Keratinocyte (primary cell): ENCODE data around the gene SCN1B. TPM values are rescaled to one million over a fixed set of nuclear protein-coding genes. Genes with fewer than 3 reads are reported as not detected.

Experiments
- DNase-seq: peaks from one replicate; pipeline ENCODE4 v3.0.0-alpha.2; 2011; ENCODE audit warnings: low read depth, missing footprints, low spot score
- FAIRE-seq: peaks from 2 replicates; lab custom pipeline; 2011; peaks lifted over from hg19 to GRCh38; lab: Jason Lieb, UNC
- H2AFZ ChIP-seq: 2 replicates; pipeline ENCODE4 v1.6.0; 2012; ENCODE audit warnings: low read length, control low read depth, inconsistent platforms; ENCODE audit not compliant: control insufficient read depth
- H3K27ac ChIP-seq: 2 replicates; pipeline ENCODE4 v1.5.1; 2011; ENCODE audit warnings: low read length; ENCODE audit not compliant: control insufficient read depth, insufficient read depth
- H3K27me3 ChIP-seq: 3 replicates; pipeline ENCODE4 v1.6.0; 2011; ENCODE audit warnings: low read length; ENCODE audit not compliant: control insufficient read depth, insufficient read depth; ENCODE audit errors: extremely low read depth
- H3K36me3 ChIP-seq, 2 experiments: 2 replicates in 1 of 2; 3 replicates in 1 of 2; pipeline ENCODE4 v1.5.1; 2011; ENCODE audit warnings: low read length in 2 of 2, mild to moderate bottlenecking in 1 of 2; ENCODE audit not compliant: control insufficient read depth in 2 of 2, insufficient read depth in 2 of 2; ENCODE audit errors: extremely low read depth in 1 of 2
- H3K4me1 ChIP-seq: 3 replicates; pipeline ENCODE4 v1.5.1; 2011; ENCODE audit warnings: low read length; ENCODE audit not compliant: control insufficient read depth, insufficient read depth; ENCODE audit errors: extremely low read depth
- H3K4me2 ChIP-seq: 3 replicates; pipeline ENCODE4 v1.6.0; 2011; ENCODE audit warnings: low read depth, low read length; ENCODE audit not compliant: control insufficient read depth, insufficient read depth; ENCODE audit errors: extremely low read depth
- H3K4me3 ChIP-seq, 3 experiments: fragments of 200-600 bp in 1 of 3; sonication (generic) in 1 of 3; 2 replicates in 2 of 3; 3 replicates in 1 of 3; pipeline ENCODE4 v1.5.1; 2011 to 2016; ENCODE audit warnings: low read length in 3 of 3, mild to moderate bottlenecking in 3 of 3, control low read depth in 2 of 3, inconsistent platforms in 1 of 3, low read depth in 1 of 3, mixed read lengths in 1 of 3, mixed run types in 1 of 3, moderate library complexity in 1 of 3; ENCODE audit not compliant: control insufficient read depth in 2 of 3, insufficient read depth in 2 of 3; ENCODE audit errors: extremely low read depth in 1 of 3
- H3K79me2 ChIP-seq: 2 replicates; pipeline ENCODE4 v1.6.0; 2012; ENCODE audit warnings: low read length; ENCODE audit not compliant: control insufficient read depth, insufficient read depth
- H3K9ac ChIP-seq: 3 replicates; pipeline ENCODE4 v1.6.0; 2011; ENCODE audit warnings: low read length; ENCODE audit not compliant: control insufficient read depth, insufficient read depth; ENCODE audit errors: extremely low read depth
- H3K9me1 ChIP-seq: 3 replicates; pipeline ENCODE4 v1.6.0; 2011; ENCODE audit warnings: low read length; ENCODE audit not compliant: control insufficient read depth, insufficient read depth; ENCODE audit errors: extremely low read depth
- H3K9me3 ChIP-seq: 2 replicates; pipeline ENCODE4 v1.5.1; 2012; ENCODE audit warnings: low read depth, low read length; ENCODE audit not compliant: control insufficient read depth
- H4K20me1 ChIP-seq: 3 replicates; pipeline ENCODE4 v1.6.0; 2011; ENCODE audit warnings: low read length; ENCODE audit not compliant: control insufficient read depth, insufficient read depth; ENCODE audit errors: extremely low read depth
- CTCF ChIP-seq, 3 experiments: IDR thresholded peaks in 1 of 3; conservative IDR thresholded peaks in 1 of 3; optimal IDR thresholded peaks in 1 of 3; 2 replicates in 2 of 3; 3 replicates in 1 of 3; pipeline versions ENCODE3 to v1.5.1; 2011; ENCODE audit warnings: low read length in 3 of 3, mild to moderate bottlenecking in 3 of 3, moderate library complexity in 2 of 3, control low read depth in 1 of 3, inconsistent platforms in 1 of 3; ENCODE audit not compliant: insufficient read depth in 2 of 3; ENCODE audit errors: extremely low read depth in 1 of 3
- EZH2 ChIP-seq: IDR thresholded peaks from one replicate; pipeline ENCODE4 v1.6.1; 2012; ENCODE audit warnings: inconsistent platforms, mild to moderate bottlenecking, low read length, moderate library complexity
- dilution Hi-C: fragments of 300-500 bp; cut with MboI; formaldehyde crosslinking; loops from one replicate; pipeline ENCODE4 v1.7.0; 2020; ENCODE audit warnings: low sequenced_read_pairs; ENCODE audit not compliant: extremely low pct_ligation_motif_present
- polyA plus RNA-seq, 5 experiments: library from polyadenylated mRNA; depleted of rRNA in 3 of 5; stranded (reverse) in 3 of 5; stranded (forward) in 1 of 5; unstranded in 1 of 5; fragments of >200 nt; gene quantifications; 1 replicate in 1 of 5; 2 replicates in 3 of 5; 3 replicates in 1 of 5; pipeline versions ENCODE4 v1.2.1 to v1.2.3, GENCODE V29; 2011 to 2012; ENCODE audit warnings: missing spikeins in 2 of 5, low read depth in 1 of 5, low replicate concordance in 1 of 5

Gene SCN1B
- polyA plus RNA-seq, 1 donor (not counting 4 experiments of a cell fraction or from before 2014, with no cell fraction given) = 0.30 TPM

- no peak overlapping the region for H2AFZ ChIP-seq
- FAIRE-seq (no peak), DNase-seq (no peak)
- no peaks in the 10 kb centered on the region for H3K4me1 ChIP-seq
- H3K27ac ChIP-seq = no peak overlapping the region
- no peaks in the 10 kb centered on the region for H4K20me1 ChIP-seq
- H3K27me3 ChIP-seq = no peaks in the 10 kb centered on the region
- no peak overlapping the region for H3K4me3 ChIP-seq
- dilution Hi-C loops = no loop called here
- H3K79me2 ChIP-seq = no peaks in the 10 kb centered on the region
- no peak overlapping the region for H3K9ac ChIP-seq
- no peaks in the 10 kb centered on the region for H3K9me3 ChIP-seq
- no peak overlapping the region for H3K4me2 ChIP-seq
- H3K9me1 ChIP-seq = no peaks in the 10 kb centered on the region
- no peaks in the 10 kb centered on the region for H3K36me3 ChIP-seq
- TF ChIP-seq EZH2 (no peak), CTCF (optimal IDR thresholded peaks at IDR 0.05 in 1 of 3, IDR thresholded peaks at IDR 0.05 in 1 of 3, conservative IDR thresholded peaks at IDR 0.05 in 1 of 3; ENCODE audit: extremely low read depth in 1 of 3, insufficient read depth in 2 of 3, low read length in 3 of 3) (no peak)
These were observed 29.5 kb downstream of the SCN1B start for GRCh38 chr19:35059799-35060091.

GRCh38 chr19:35060160-35060855, 30.0 kb downstream of the SCN1B start:
- dilution Hi-C loops = no loop called here

More at GRCh38 chr19:35060160-35060855, 30.0 kb downstream of the SCN1B start:
- H3K4me2 ChIP-seq = no peak overlapping the region
- no peaks in the 10 kb centered on the region for H4K20me1 ChIP-seq
- no peak for FAIRE-seq
- no peak for TF ChIP-seq CTCF (optimal IDR thresholded peaks at IDR 0.05 in 1 of 3, IDR thresholded peaks at IDR 0.05 in 1 of 3, conservative IDR thresholded peaks at IDR 0.05 in 1 of 3; ENCODE audit: extremely low read depth in 1 of 3, insufficient read depth in 2 of 3, low read length in 3 of 3)
- no peaks in the 10 kb centered on the region for H3K4me1 ChIP-seq
- H3K36me3 ChIP-seq = no peaks in the 10 kb centered on the region
- no peaks in the 10 kb centered on the region for H3K27me3 ChIP-seq
- no peaks in the 10 kb centered on the region for H3K9me3 ChIP-seq
- no peak for DNase-seq
- H3K79me2 ChIP-seq = no peaks in the 10 kb centered on the region
- H3K9me1 ChIP-seq = no peaks in the 10 kb centered on the region
- H3K27ac ChIP-seq = no peak overlapping the region
- no peak overlapping the region for H2AFZ ChIP-seq
- H3K4me3 ChIP-seq = no peak overlapping the region
- no peak overlapping the region for H3K9ac ChIP-seq
